ENCODE results near the gene DCAF11. TPM values are rescaled to one million over a fixed set of nuclear protein-coding genes. Genes with fewer than 3 reads are reported as not detected.

Gene DCAF11
- total and polyA plus RNA-seq, 2 of the 13 experiments (the other 11 are each of a cell fraction or from before 2014, with no cell fraction given), result 150 to 257 TPM

GRCh38 chr14:24081739-24082211 lies 32.8 kb upstream of the DCAF11 start (continued):
- TF ChIP-seq ZNF512B (CRISPR knock-in tag; IDR thresholded peaks at IDR 0.05; ENCODE audit: borderline replicate concordance) (no peak), IRF1 (CRISPR knock-in tag; IDR thresholded peaks at IDR 0.05; ENCODE audit: low read depth) (no peak), FOSL1 (CRISPR knock-in tag; IDR thresholded peaks at IDR 0.05; ENCODE audit: borderline replicate concordance) (no peak), MAZ (IDR thresholded peaks at IDR 0.05; ENCODE audit: borderline replicate concordance, low read depth, low read length) (no peak), MAZ (CRISPR knock-in tag; IDR thresholded peaks at IDR 0.05; ENCODE audit: low read depth) (no peak), BCL6 (CRISPR knock-in tag; IDR thresholded peaks at IDR 0.05) (peak; percentile 77), PITX1 (CRISPR knock-in tag; IDR thresholded peaks at IDR 0.05) (no peak), SAP130 (CRISPR knock-in tag; IDR thresholded peaks at IDR 0.05; ENCODE audit: low read depth) (no peak), ELK4 (CRISPR knock-in tag; IDR thresholded peaks at IDR 0.05; ENCODE audit: borderline replicate concordance) (0 out of 2 replicates have a peak, but pooled peaks have one; percentile 32), RBAK (CRISPR knock-in tag; IDR thresholded peaks at IDR 0.05) (no peak), ZNF703 (CRISPR knock-in tag; IDR thresholded peaks at IDR 0.05; ENCODE audit: borderline replicate concordance) (no peak), ZNF597 (CRISPR knock-in tag; IDR thresholded peaks at IDR 0.05) (no peak), ZNF136 (CRISPR knock-in tag; IDR thresholded peaks at IDR 0.05; ENCODE audit: low read depth) (no peak), FIP1L1 (IDR thresholded peaks at IDR 0.05; ENCODE audit: borderline replicate concordance, insufficient read depth, low read depth, low read length) (no peak), ZUFSP (CRISPR knock-in tag; IDR thresholded peaks at IDR 0.05; ENCODE audit: borderline replicate concordance) (no peak), ZBTB20 (CRISPR knock-in tag; IDR thresholded peaks at IDR 0.05; ENCODE audit: borderline replicate concordance, low read depth) (no peak), SNAI1 (CRISPR knock-in tag; IDR thresholded peaks at IDR 0.05; ENCODE audit: borderline replicate concordance) (no peak), CREB1 (IDR thresholded peaks at IDR 0.05) (no peak), CREB1 (CRISPR knock-in tag; IDR thresholded peaks at IDR 0.05) (no peak), MNT (IDR thresholded peaks at IDR 0.05) (no peak), GATA4 (IDR thresholded peaks at IDR 0.05; ENCODE audit: borderline replicate concordance, low read depth) (no peak)
